Motor neuron (in vitro differentiated cells): ENCODE data around the gene FRS3. TPM values are rescaled to one million over a fixed set of nuclear protein-coding genes. Genes with fewer than 3 reads are reported as not detected.

Source experiments
- ATAC-seq, 8 experiments: fragments of 200-7000 bp; cut with Tn5 transposase; replicated peaks in 6 of 8; 2 replicates each; pipeline ENCODE4 v1.8.0; 2021; ENCODE audit warnings: mild to moderate bottlenecking in 8 of 8, moderate library complexity in 8 of 8
- H3K27ac ChIP-seq, 2 donors: fragments of 250-450 bp; sonication (Bioruptor Pico); 2 replicates each; pipeline ENCODE4 v1.9.0; 2021; ENCODE audit warnings: antibody characterized with exemption in 2 of 2, mild to moderate bottlenecking in 2 of 2, moderate library complexity in 1 of 2
- H3K4me1 ChIP-seq, 2 donors: fragments of 250-450 bp; sonication (Bioruptor Pico); replicated peaks in 1 of 2; 2 replicates each; pipeline ENCODE4 v1.6.1; 2021; ENCODE audit warnings: antibody characterized with exemption in 2 of 2, mild to moderate bottlenecking in 2 of 2, moderate library complexity in 1 of 2
- H3K4me3 ChIP-seq, 5 donors: fragments of 250-450 bp; sonication (Bioruptor Pico); 2 replicates each; pipeline ENCODE4 v1.9.0; 2021; ENCODE audit warnings: antibody characterized with exemption in 5 of 5, mild to moderate bottlenecking in 5 of 5, moderate library complexity in 4 of 5
- WGBS, 10 experiments: fragments of 450-650 bp; shearing (Covaris generic); methylation state at CpG; one replicate each; pipeline ENCODE4 v1.0.0; 2022; 5-methylcytosine and 5-hydroxymethylcytosine counted together
- in situ Hi-C, 9 experiments: fragments of 400-800 bp; cut with MboI; loops; one replicate each; pipeline ENCODE4 v1.15.0; 2021; ENCODE audit warnings: low sequenced_read_pairs in 9 of 9, low pct_unique_long_range_greater_than_20kb in 2 of 9; ENCODE audit not compliant: unreplicated experiment in 9 of 9
- total RNA-seq, 8 experiments: library from RNA; unstranded; fragments of 300-600 nt; gene quantifications; 2 replicates each; pipeline versions ENCODE4 v1.2.3 to v1.2.4, GENCODE V29; 2022

The FRS3 gene
- total RNA-seq, 8 experiments from 2014 or later: 0.51 to 11.8 (median 9.0) TPM

- in situ Hi-C loops: no loop called here
- H3K4me1 ChIP-seq: peaks cover 8 to 16% of the 10 kb centered on the region in 2 donors
- peak; percentile 47 to 81 (median 77) for ATAC-seq
- WGBS, 10 experiments: 0 to 40% (median 13%) methylated on average over 1 to 9 of the region's 73 CpGs; no CpG with 5 or more reads in 5 of the 10 experiments
- H3K27ac ChIP-seq: peak overlapping the region in 1 of 2 donors; percentile 3
- peak overlapping the region; percentile 47 to 76 (median 57) for H3K4me3 ChIP-seq
Observed at GRCh38 chr6:41733707-41734665, 45.7 kb downstream of the FRS3 start.

GRCh38 chr6:41733360-41733706, 46.4 kb downstream of the FRS3 start:
- in situ Hi-C loops: no loop called here
- no peak overlapping the region for H3K27ac ChIP-seq
- ATAC-seq: no peak
- peak overlapping the region in 3 of 5 donors; percentile 57 to 76 (median 61) for H3K4me3 ChIP-seq
- 10 to 50% (median 30%) methylated on average over 2 to 7 of the region's 11 CpGs; no CpG with 5 or more reads in 5 of the 10 experiments for WGBS, 10 experiments
- H3K4me1 ChIP-seq: peaks cover 8 to 16% of the 10 kb centered on the region in 2 donors

- Histone ChIP-seq H3K27ac (no peak overlapping the region), H3K4me3 (peak overlapping the region in 2 of 5 donors; percentile 57 to 76), H3K4me1 (peaks cover 8 to 16% of the 10 kb centered on the region in 2 donors)
- no peak for ATAC-seq
- in situ Hi-C loops: no loop called here
- 53 to 100% (median 81%) methylated on average over 1 to 5 of the region's 8 CpGs; no CpG with 5 or more reads in 4 of the 10 experiments for WGBS, 10 experiments
Observed at GRCh38 chr6:41732591-41733359, 46.9 kb downstream of the FRS3 start.

GRCh38 chr6:41732149-41732548, 47.6 kb downstream of the FRS3 start:
- in situ Hi-C loops: no loop called here
- Histone ChIP-seq H3K4me1 (peaks cover 8 to 16% of the 10 kb centered on the region in 2 donors), H3K27ac (no peak overlapping the region), H3K4me3 (no peak overlapping the region)
- no peak for ATAC-seq

GRCh38 chr6:41731561-41732086, 48.1 kb downstream of the FRS3 start:
- Histone ChIP-seq H3K27ac (no peak overlapping the region), H3K4me3 (no peak overlapping the region), H3K4me1 (peaks cover 8 to 16% of the 10 kb centered on the region in 2 donors)
- 68 to 100% (median 100%) methylated on average over 1 to 7 of the region's 7 CpGs; no CpG with 5 or more reads in 1 of the 10 experiments for whole genome bisulfite sequencing, 10 experiments
- in situ Hi-C loops: no loop called here
- no peak for ATAC-seq

- Histone ChIP-seq H3K4me1 (peaks cover 4 to 12% of the 10 kb centered on the region in 2 donors), H3K4me3 (no peak overlapping the region), H3K27ac (no peak overlapping the region)
- ATAC-seq: no peak
- in situ Hi-C loops: no loop called here
- 0 to 90% (median 75%) methylated on average over 1 to 5 of the region's 9 CpGs; no CpG with 5 or more reads in 3 of the 10 experiments for WGBS, 10 experiments
Observed at GRCh38 chr6:41730531-41731436, 48.9 kb downstream of the FRS3 start.

- in situ Hi-C loops: no loop called here
- H3K4me3 ChIP-seq: no peak overlapping the region
- H3K4me1 ChIP-seq: peaks cover 3 to 10% of the 10 kb centered on the region in 2 donors
- H3K27ac ChIP-seq: no peak overlapping the region
- WGBS, 10 experiments: 22 to 83% (median 60%) methylated on average over 1 to 7 of the region's 7 CpGs; no CpG with 5 or more reads in 3 of the 10 experiments
- ATAC-seq: no peak
Observed at GRCh38 chr6:41729624-41730023, 50.1 kb downstream of the FRS3 start.

GRCh38 chr6:41728954-41729353, 50.7 kb downstream of the FRS3 start:
- Histone ChIP-seq H3K27ac (no peak overlapping the region), H3K4me3 (no peak overlapping the region), H3K4me1 (peaks cover 3 to 10% of the 10 kb centered on the region in 2 donors)
- no peak for ATAC-seq
- 100% methylated on average over 1 to 3 of the region's 7 CpGs; no CpG with 5 or more reads in 8 of the 10 experiments for WGBS, 10 experiments
- in situ Hi-C loops: no loop called here

GRCh38 chr6:41728073-41728936, 51.4 kb downstream of the FRS3 start:
- Histone ChIP-seq H3K27ac (no peak overlapping the region), H3K4me3 (no peak overlapping the region), H3K4me1 (peaks cover 3 to 15% of the 10 kb centered on the region in 2 donors)
- ATAC-seq: no peak
- WGBS, 10 experiments: 68 to 100% (median 93%) methylated on average over 1 to 5 of the region's 19 CpGs; no CpG with 5 or more reads in 3 of the 10 experiments
- in situ Hi-C loops: no loop called here

GRCh38 chr6:41727705-41728072, 52.0 kb downstream of the FRS3 start:
- in situ Hi-C loops: no loop called here
- Histone ChIP-seq H3K4me1 (peaks cover 1 to 9% of the 10 kb centered on the region in 2 donors), H3K27ac (no peak overlapping the region), H3K4me3 (no peak overlapping the region)
- WGBS, 10 experiments: 60 to 83% methylated on average over 1 of the region's 3 CpGs; no CpG with 5 or more reads in 8 of the 10 experiments
- no peak for ATAC-seq

- Histone ChIP-seq H3K4me3 (no peak overlapping the region), H3K27ac (no peak overlapping the region), H3K4me1 (peaks cover 0 to 6% of the 10 kb centered on the region in 2 donors)
- no peak for ATAC-seq
- 50 to 88% (median 71%) methylated on average over 1 to 4 of the region's 7 CpGs; no CpG with 5 or more reads in 7 of the 10 experiments for WGBS, 10 experiments
- in situ Hi-C loops: no loop called here
Observed at GRCh38 chr6:41726876-41727275, 52.8 kb downstream of the FRS3 start.
